Measurements from ENCODE around the gene ART5. TPM values are rescaled to one million over a fixed set of nuclear protein-coding genes. Genes with fewer than 3 reads are reported as not detected.

Gene ART5
- total and polyA plus RNA-seq, 2 experiments from 2014 or later, result 6.4 to 12.9 TPM

DNA sequence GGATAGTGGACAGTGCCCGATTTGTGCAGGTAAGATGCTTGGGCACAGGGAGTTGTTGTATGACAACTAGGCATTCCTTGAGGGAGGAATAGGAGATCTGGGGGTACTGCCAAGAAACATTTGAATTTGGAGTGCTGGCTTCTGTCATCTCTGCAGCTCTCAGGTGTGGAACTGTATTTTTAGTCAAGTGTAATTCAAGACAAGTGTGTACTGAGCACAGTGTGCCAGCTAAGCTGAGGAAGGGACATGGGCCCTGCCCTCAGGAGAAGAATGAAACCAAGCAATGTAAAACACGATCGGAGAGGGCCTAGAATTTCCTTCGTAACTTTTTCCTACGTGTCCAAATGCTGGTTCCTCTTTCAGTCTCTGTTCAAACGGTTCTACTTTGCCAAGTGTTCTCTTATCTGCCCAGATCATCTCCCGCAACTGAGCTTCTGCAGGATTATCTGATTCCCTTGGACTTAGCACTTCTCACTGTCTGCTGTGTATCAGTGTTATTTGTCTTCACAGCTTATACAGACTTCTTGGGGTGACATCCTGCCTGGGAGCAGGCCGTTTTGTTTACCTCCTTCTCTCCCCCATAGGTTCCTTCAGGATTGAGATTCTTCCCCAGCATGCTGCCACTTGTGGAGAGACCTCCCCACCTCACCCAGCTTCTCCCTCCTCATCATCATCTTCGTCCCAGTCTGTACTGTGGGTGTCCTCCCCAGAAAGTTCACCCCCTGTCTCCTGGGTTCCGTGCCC lies 27.6 kb downstream of the ART5 start:
- Mint-ChIP-seq H3K27ac (0 out of 2 replicates have a peak overlapping the region, but pooled peaks have one; percentile 15), H3K9me3 (peaks cover 6% of the 10 kb centered on the region; the same call in 1 of the 3 replicates), H3K4me3 (no peak overlapping the region), H3K36me3 (ENCODE audit: low read depth) (no peaks in the 10 kb centered on the region; the same call in 2 of the 3 replicates), H3K4me1 (peaks cover 13% of the 10 kb centered on the region), H3K27me3 (ENCODE audit: insufficient read depth, low read depth, poor library complexity) (peaks cover 2% of the 10 kb centered on the region)
- Histone ChIP-seq H3K27me3 (ENCODE audit: insufficient read depth) (no peaks in the 10 kb centered on the region), H3F3A (replicated peaks; ENCODE audit: low read depth) (0 out of 2 replicates have a peak, but pooled peaks cover 3% of the 10 kb centered on the region), H3K4me3 (no peak overlapping the region), H4K20me1 (replicated peaks; ENCODE audit: insufficient read depth) (no peaks in the 10 kb centered on the region), H3K79me2 (replicated peaks; ENCODE audit: insufficient read depth) (no peaks in the 10 kb centered on the region), H3K4me2 (no peak overlapping the region), H3K4me1 (ENCODE audit: insufficient read depth) (no peaks in the 10 kb centered on the region), H2AFZ (no peak overlapping the region), H3K36me3 (ENCODE audit: insufficient read depth) (no peaks in the 10 kb centered on the region), H3K9me2 (ENCODE audit: insufficient read depth) (no peaks in the 10 kb centered on the region), H3K27ac (ENCODE audit: low read depth) (no peak overlapping the region)
- ATAC-seq (no peak), DNase-seq (ENCODE audit: low spot score) (no peak)
- no peak for TF ChIP-seq ZNF331 (CRISPR knock-in tag; IDR thresholded peaks at IDR 0.05; ENCODE audit: low read depth)
- no peak for TF ChIP-seq CREB1 (CRISPR knock-in tag; IDR thresholded peaks at IDR 0.05; ENCODE audit: low read depth)
- TF ChIP-seq NANOG (IDR thresholded peaks at IDR 0.05; ENCODE audit: borderline replicate concordance), result no peak
- TF ChIP-seq, protein P1, sequence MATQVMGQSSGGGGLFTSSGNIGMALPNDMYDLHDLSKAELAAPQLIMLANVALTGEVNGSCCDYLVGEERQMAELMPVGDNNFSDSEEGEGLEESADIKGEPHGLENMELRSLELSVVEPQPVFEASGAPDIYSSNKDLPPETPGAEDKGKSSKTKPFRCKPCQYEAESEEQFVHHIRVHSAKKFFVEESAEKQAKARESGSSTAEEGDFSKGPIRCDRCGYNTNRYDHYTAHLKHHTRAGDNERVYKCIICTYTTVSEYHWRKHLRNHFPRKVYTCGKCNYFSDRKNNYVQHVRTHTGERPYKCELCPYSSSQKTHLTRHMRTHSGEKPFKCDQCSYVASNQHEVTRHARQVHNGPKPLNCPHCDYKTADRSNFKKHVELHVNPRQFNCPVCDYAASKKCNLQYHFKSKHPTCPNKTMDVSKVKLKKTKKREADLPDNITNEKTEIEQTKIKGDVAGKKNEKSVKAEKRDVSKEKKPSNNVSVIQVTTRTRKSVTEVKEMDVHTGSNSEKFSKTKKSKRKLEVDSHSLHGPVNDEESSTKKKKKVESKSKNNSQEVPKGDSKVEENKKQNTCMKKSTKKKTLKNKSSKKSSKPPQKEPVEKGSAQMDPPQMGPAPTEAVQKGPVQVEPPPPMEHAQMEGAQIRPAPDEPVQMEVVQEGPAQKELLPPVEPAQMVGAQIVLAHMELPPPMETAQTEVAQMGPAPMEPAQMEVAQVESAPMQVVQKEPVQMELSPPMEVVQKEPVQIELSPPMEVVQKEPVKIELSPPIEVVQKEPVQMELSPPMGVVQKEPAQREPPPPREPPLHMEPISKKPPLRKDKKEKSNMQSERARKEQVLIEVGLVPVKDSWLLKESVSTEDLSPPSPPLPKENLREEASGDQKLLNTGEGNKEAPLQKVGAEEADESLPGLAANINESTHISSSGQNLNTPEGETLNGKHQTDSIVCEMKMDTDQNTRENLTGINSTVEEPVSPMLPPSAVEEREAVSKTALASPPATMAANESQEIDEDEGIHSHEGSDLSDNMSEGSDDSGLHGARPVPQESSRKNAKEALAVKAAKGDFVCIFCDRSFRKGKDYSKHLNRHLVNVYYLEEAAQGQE (IDR thresholded peaks at IDR 0.05; ENCODE audit: unreplicated experiment), result no peak
- TF ChIP-seq, protein P2, sequence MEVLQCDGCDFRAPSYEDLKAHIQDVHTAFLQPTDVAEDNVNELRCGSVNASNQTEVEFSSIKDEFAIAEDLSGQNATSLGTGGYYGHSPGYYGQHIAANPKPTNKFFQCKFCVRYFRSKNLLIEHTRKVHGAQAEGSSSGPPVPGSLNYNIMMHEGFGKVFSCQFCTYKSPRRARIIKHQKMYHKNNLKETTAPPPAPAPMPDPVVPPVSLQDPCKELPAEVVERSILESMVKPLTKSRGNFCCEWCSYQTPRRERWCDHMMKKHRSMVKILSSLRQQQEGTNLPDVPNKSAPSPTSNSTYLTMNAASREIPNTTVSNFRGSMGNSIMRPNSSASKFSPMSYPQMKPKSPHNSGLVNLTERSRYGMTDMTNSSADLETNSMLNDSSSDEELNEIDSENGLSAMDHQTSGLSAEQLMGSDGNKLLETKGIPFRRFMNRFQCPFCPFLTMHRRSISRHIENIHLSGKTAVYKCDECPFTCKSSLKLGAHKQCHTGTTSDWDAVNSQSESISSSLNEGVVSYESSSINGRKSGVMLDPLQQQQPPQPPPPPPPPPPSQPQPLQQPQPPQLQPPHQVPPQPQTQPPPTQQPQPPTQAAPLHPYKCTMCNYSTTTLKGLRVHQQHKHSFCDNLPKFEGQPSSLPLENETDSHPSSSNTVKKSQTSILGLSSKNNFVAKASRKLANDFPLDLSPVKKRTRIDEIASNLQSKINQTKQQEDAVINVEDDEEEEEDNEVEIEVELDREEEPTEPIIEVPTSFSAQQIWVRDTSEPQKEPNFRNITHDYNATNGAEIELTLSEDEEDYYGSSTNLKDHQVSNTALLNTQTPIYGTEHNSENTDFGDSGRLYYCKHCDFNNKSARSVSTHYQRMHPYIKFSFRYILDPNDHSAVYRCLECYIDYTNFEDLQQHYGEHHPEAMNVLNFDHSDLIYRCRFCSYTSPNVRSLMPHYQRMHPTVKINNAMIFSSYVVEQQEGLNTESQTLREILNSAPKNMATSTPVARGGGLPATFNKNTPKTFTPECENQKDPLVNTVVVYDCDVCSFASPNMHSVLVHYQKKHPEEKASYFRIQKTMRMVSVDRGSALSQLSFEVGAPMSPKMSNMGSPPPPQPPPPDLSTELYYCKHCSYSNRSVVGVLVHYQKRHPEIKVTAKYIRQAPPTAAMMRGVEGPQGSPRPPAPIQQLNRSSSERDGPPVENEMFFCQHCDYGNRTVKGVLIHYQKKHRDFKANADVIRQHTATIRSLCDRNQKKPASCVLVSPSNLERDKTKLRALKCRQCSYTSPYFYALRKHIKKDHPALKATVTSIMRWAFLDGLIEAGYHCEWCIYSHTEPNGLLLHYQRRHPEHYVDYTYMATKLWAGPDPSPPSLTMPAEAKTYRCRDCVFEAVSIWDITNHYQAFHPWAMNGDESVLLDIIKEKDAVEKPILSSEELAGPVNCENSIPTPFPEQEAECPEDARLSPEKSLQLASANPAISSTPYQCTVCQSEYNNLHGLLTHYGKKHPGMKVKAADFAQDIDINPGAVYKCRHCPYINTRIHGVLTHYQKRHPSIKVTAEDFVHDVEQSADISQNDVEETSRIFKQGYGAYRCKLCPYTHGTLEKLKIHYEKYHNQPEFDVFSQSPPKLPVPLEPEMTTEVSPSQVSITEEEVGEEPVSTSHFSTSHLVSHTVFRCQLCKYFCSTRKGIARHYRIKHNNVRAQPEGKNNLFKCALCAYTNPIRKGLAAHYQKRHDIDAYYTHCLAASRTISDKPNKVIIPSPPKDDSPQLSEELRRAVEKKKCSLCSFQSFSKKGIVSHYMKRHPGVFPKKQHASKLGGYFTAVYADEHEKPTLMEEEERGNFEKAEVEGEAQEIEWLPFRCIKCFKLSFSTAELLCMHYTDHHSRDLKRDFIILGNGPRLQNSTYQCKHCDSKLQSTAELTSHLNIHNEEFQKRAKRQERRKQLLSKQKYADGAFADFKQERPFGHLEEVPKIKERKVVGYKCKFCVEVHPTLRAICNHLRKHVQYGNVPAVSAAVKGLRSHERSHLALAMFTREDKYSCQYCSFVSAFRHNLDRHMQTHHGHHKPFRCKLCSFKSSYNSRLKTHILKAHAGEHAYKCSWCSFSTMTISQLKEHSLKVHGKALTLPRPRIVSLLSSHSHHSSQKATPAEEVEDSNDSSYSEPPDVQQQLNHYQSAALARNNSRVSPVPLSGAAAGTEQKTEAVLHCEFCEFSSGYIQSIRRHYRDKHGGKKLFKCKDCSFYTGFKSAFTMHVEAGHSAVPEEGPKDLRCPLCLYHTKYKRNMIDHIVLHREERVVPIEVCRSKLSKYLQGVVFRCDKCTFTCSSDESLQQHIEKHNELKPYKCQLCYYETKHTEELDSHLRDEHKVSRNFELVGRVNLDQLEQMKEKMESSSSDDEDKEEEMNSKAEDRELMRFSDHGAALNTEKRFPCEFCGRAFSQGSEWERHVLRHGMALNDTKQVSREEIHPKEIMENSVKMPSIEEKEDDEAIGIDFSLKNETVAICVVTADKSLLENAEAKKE (CRISPR knock-in tag; IDR thresholded peaks at IDR 0.05), result no peak
- no peak for TF ChIP-seq EZH2phosphoT487 (IDR thresholded peaks at IDR 0.05; ENCODE audit: unreplicated experiment)
- TF ChIP-seq, protein P3, sequence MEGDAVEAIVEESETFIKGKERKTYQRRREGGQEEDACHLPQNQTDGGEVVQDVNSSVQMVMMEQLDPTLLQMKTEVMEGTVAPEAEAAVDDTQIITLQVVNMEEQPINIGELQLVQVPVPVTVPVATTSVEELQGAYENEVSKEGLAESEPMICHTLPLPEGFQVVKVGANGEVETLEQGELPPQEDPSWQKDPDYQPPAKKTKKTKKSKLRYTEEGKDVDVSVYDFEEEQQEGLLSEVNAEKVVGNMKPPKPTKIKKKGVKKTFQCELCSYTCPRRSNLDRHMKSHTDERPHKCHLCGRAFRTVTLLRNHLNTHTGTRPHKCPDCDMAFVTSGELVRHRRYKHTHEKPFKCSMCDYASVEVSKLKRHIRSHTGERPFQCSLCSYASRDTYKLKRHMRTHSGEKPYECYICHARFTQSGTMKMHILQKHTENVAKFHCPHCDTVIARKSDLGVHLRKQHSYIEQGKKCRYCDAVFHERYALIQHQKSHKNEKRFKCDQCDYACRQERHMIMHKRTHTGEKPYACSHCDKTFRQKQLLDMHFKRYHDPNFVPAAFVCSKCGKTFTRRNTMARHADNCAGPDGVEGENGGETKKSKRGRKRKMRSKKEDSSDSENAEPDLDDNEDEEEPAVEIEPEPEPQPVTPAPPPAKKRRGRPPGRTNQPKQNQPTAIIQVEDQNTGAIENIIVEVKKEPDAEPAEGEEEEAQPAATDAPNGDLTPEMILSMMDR (conservative IDR thresholded peaks at IDR 0.05; ENCODE audit: low read depth in 2 of 2), result no peak
- TF ChIP-seq, protein P4, sequence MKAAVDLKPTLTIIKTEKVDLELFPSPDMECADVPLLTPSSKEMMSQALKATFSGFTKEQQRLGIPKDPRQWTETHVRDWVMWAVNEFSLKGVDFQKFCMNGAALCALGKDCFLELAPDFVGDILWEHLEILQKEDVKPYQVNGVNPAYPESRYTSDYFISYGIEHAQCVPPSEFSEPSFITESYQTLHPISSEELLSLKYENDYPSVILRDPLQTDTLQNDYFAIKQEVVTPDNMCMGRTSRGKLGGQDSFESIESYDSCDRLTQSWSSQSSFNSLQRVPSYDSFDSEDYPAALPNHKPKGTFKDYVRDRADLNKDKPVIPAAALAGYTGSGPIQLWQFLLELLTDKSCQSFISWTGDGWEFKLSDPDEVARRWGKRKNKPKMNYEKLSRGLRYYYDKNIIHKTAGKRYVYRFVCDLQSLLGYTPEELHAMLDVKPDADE (IDR thresholded peaks at IDR 0.05), result no peak
- TF ChIP-seq EZH2 (IDR thresholded peaks at IDR 0.05; ENCODE audit: low read depth, unreplicated experiment), result no peak
- no peak for TF ChIP-seq POLR2AphosphoS5 (IDR thresholded peaks at IDR 0.05; ENCODE audit: low read depth)
- TF ChIP-seq JUNB (IDR thresholded peaks at IDR 0.05; ENCODE audit: unreplicated experiment), result no peak
- no peak for TF ChIP-seq ZNF114 (CRISPR knock-in tag; IDR thresholded peaks at IDR 0.05)
- TF ChIP-seq STAT1 (IDR thresholded peaks at IDR 0.05; ENCODE audit: unreplicated experiment), result no peak

Measured in GM23338 (cell line).